K562 (cell line): ENCODE results near the gene HOXB1. TPM values are rescaled to one million over a fixed set of nuclear protein-coding genes. Genes with fewer than 3 reads are reported as not detected.

ENCODE experiments used
- ATAC-seq: fragments of 200-7000 bp; cut with Tn5 transposase; 3 replicates; pipeline ENCODE4 v1.9.1; 2020; ENCODE audit warnings: moderate library complexity
- BruUV-seq: library from RNA; stranded (reverse); fragments of 400-500 nt; replicated peaks from 2 replicates; lab custom pipeline; 2021; lab: Mats Ljungman, UMichigan
- CTCF ChIA-PET: fragments of 300-600 bp; formaldehyde crosslinking; extraction: SDS; loops from one replicate; lab custom pipeline; 2021; ENCODE audit warnings: low intra/inter-chr PET ratio; lab: Yijun Ruan, JAX
- POLR2A ChIA-PET: fragments of 300-600, 350-650 bp; sonication (Branson Sonifier 250); formaldehyde crosslinking; extraction: SDS; loops from one replicate; lab custom pipeline; 2021; ENCODE audit warnings: antibody characterized with exemption, inconsistent platforms; lab: Yijun Ruan, JAX
- DNase-seq, 4 experiments: peaks; one replicate each; pipeline versions ENCODE4 v3.0.0 to v3.0.0-alpha.2; 2011 to 2018; ENCODE audit warnings: low spot score in 3 of 4, mixed read lengths in 3 of 4; ENCODE audit errors: extremely low read depth in 1 of 4
- FAIRE-seq: peaks from 2 replicates; lab custom pipeline; 2011; peaks lifted over from hg19 to GRCh38; lab: Jason Lieb, UNC
- H2AFZ ChIP-seq: 2 replicates; pipeline ENCODE4 v1.6.0; 2011; ENCODE audit warnings: low read depth, low read length, control low read depth, inconsistent platforms
- H3K27ac ChIP-seq: fragments of 200-600 bp; 3 replicates; pipeline ENCODE4 v1.8.0; 2011; ENCODE audit warnings: low read depth, mild to moderate bottlenecking, control low read depth, inconsistent platforms, low read length, moderate library complexity, mixed read lengths; ENCODE audit errors: extremely low read depth
- H3K27me3 ChIP-seq, 2 experiments: fragments of 300-600 bp in 1 of 2; 2 replicates in 1 of 2; 3 replicates in 1 of 2; pipeline versions ENCODE4 v1.6.0 to v1.8.0; 2011; ENCODE audit warnings: inconsistent platforms in 2 of 2, low read length in 2 of 2, mild to moderate bottlenecking in 1 of 2, mixed read lengths in 1 of 2, moderate library complexity in 1 of 2; ENCODE audit not compliant: control insufficient read depth in 2 of 2, insufficient read depth in 2 of 2
- H3K36me3 ChIP-seq: fragments of 300-600 bp; 3 replicates; pipeline ENCODE4 v1.8.0; 2011; ENCODE audit warnings: mild to moderate bottlenecking, low read length, inconsistent platforms; ENCODE audit not compliant: control insufficient read depth, insufficient read depth
- H3K4me1 ChIP-seq, 2 experiments: fragments of 200-600 bp in 1 of 2; replicated peaks in 1 of 2; 2 replicates in 1 of 2; 3 replicates in 1 of 2; pipeline versions ENCODE4 v1.5.1 to v1.8.0; 2011; ENCODE audit warnings: inconsistent platforms in 2 of 2, low read length in 2 of 2, mild to moderate bottlenecking in 1 of 2, mixed read lengths in 1 of 2, moderate library complexity in 1 of 2; ENCODE audit not compliant: control insufficient read depth in 2 of 2, insufficient read depth in 2 of 2
- H3K4me2 ChIP-seq: 2 replicates; pipeline ENCODE4 v1.6.1; 2011; ENCODE audit warnings: low read length, control low read depth, inconsistent platforms, mixed read lengths; ENCODE audit not compliant: insufficient read depth
- H3K4me3 ChIP-seq: fragments of 200-600 bp; sonication (generic), shearing (Covaris generic); 2 replicates; pipeline ENCODE4 v1.5.1; 2016; ENCODE audit warnings: control low read depth, inconsistent platforms
- H3K79me2 ChIP-seq: fragments of 200-600 bp; 3 replicates; pipeline ENCODE4 v1.8.0; 2011; ENCODE audit warnings: low read length, inconsistent platforms; ENCODE audit not compliant: control insufficient read depth, insufficient read depth
- H3K9ac ChIP-seq, 2 experiments: 2 replicates each; pipeline versions ENCODE4 v1.6.0 to v1.6.1; 2011; ENCODE audit warnings: low read depth in 2 of 2, low read length in 2 of 2, control low read depth in 1 of 2, inconsistent platforms in 1 of 2, mild to moderate bottlenecking in 1 of 2, mixed read lengths in 1 of 2; ENCODE audit not compliant: insufficient read depth in 1 of 2
- H3K9me1 ChIP-seq: one replicate; pipeline ENCODE4 v1.6.0; 2011; ENCODE audit warnings: inconsistent platforms, mild to moderate bottlenecking, low read length, moderate library complexity; ENCODE audit not compliant: control insufficient read depth, insufficient read depth
- H3K9me3 ChIP-seq: replicated peaks from 2 replicates; pipeline ENCODE4 v1.5.1; 2011; ENCODE audit warnings: low read depth, low read length, inconsistent platforms; ENCODE audit not compliant: control insufficient read depth, insufficient read depth
- H4K20me1 ChIP-seq: replicated peaks from 2 replicates; pipeline ENCODE4 v1.6.1; 2011; ENCODE audit warnings: low read length, inconsistent platforms, mixed read lengths; ENCODE audit not compliant: control insufficient read depth, insufficient read depth
- IRF9 ChIP-seq: fragments of 450-650 bp; IDR thresholded peaks from 2 replicates; pipeline ENCODE4 v1.6.1; 2016; ENCODE audit warnings: missing biosample characterization, missing genetic modification characterization
- ZNF311 ChIP-seq: fragments of 250-450 bp; sonication (Bioruptor Pico); IDR thresholded peaks from 2 replicates; pipeline ENCODE4 v1.4.0; 2020; ENCODE audit warnings: mild to moderate bottlenecking, moderate library complexity
- WGBS: fragments of 100-300 bp; shearing (Covaris generic); methylation state at CpG from one replicate; pipeline ENCODE4 v1.1.6; 2016; ENCODE audit warnings: low coverage, mixed read lengths; ENCODE audit not compliant: insufficient coverage; ENCODE audit errors: missing lambda C conversion rate; 5-methylcytosine and 5-hydroxymethylcytosine counted together
- in situ Hi-C: fragments of 300-500 bp; cut with MboI; formaldehyde crosslinking; loops from 4 replicates; pipeline ENCODE4 v1.15.0; 2018; ENCODE audit warnings: inconsistent platforms, mixed read lengths
- intact Hi-C: fragments of 100-400 bp; cut with micrococcal nuclease; formaldehyde crosslinking; loops from 2 replicates; pipeline ENCODE4 v1.14.2; 2022
- polyA plus RNA-seq, 8 experiments: library from polyadenylated mRNA; depleted of rRNA in 4 of 8; stranded (reverse) in 5 of 8; unstranded in 3 of 8; fragments of >200 nt; fragmentation: Nextera tagmentation in 2 of 8; fragmentation: Illumina TruSeq in 1 of 8; extraction: Ambion mirVana in 2 of 8; extraction: Trizol in 1 of 8; gene quantifications; 2 replicates each; pipeline versions ENCODE4 v1.2.1 to v1.2.3, GENCODE V29; 2011 to 2014; ENCODE audit warnings: inconsistent platforms in 1 of 8, missing spikeins in 1 of 8
- total RNA-seq, 7 experiments: library from RNA; depleted of rRNA in 6 of 7; stranded (reverse); fragments of >200 nt in 6 of 7; fragmentation: Illumina TruSeq in 2 of 7; extraction: Trizol in 2 of 7; gene quantifications; 2 replicates each; pipeline versions ENCODE4 v1.2.1 to v1.2.3, GENCODE V29; 2011 to 2021; ENCODE audit warnings: low replicate concordance in 1 of 7
- TF ChIP-seq, protein P1 (sequence below): fragments of 250-450 bp; sonication (Bioruptor Pico); IDR thresholded peaks from 2 replicates; pipeline ENCODE4 v1.5.0; 2022; ENCODE audit warnings: mild to moderate bottlenecking

Gene HOXB1
- total and polyA plus RNA-seq, 9 of the 15 experiments (the other 6 are each of a cell fraction or from before 2014, with no cell fraction given), result 0.04 TPM; not detected in 8

DNA sequence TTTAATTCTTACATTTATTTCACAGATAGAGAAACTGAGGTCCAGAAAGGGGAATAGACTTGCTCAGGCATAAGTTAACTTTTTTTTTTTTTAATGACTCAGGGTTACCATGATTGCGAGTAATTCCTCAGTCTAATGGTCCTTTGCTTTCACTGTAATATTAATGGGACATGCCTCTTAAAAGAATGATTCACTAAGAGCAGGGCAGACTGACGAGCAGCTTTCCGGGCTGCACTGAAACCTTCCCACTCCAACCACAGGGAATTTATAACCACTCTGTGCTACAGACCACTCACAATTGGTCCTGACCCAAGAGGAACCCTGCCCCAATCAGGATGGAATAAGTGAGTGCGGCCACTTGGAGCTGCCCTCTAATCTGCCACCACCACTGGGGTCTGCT, 8.4 kb upstream of the HOXB1 start:
- intact Hi-C loops, result no loop called here
- Histone ChIP-seq H3K4me1 (peaks cover 21 to 25% of the 10 kb centered on the region in 2 experiments), H3K4me2 (no peak overlapping the region), H3K9me1 (no peaks in the 10 kb centered on the region), H3K79me2 (peaks cover 44% of the 10 kb centered on the region), H2AFZ (no peak overlapping the region), H3K36me3 (peaks cover 20% of the 10 kb centered on the region; the same call in 1 of the 3 replicates), H3K9ac (no peak overlapping the region), H4K20me1 (no peaks in the 10 kb centered on the region), H3K27me3 (no peaks in the 10 kb centered on the region), H3K9me3 (no peaks in the 10 kb centered on the region), H3K4me3 (no peak overlapping the region), H3K27ac (no peak overlapping the region)
- ATAC-seq, result no peak
- 69% methylated on average over 4 of the region's 4 CpGs for WGBS
- POLR2A ChIA-PET, result interaction anchor here (1.5 kb wide), 1 partner anchor 10 kb away, joined by 4 read pairs; no protein-coding TSS in a partner anchor
- no TSS peak for BruUV-seq
- TF ChIP-seq, protein P1, sequence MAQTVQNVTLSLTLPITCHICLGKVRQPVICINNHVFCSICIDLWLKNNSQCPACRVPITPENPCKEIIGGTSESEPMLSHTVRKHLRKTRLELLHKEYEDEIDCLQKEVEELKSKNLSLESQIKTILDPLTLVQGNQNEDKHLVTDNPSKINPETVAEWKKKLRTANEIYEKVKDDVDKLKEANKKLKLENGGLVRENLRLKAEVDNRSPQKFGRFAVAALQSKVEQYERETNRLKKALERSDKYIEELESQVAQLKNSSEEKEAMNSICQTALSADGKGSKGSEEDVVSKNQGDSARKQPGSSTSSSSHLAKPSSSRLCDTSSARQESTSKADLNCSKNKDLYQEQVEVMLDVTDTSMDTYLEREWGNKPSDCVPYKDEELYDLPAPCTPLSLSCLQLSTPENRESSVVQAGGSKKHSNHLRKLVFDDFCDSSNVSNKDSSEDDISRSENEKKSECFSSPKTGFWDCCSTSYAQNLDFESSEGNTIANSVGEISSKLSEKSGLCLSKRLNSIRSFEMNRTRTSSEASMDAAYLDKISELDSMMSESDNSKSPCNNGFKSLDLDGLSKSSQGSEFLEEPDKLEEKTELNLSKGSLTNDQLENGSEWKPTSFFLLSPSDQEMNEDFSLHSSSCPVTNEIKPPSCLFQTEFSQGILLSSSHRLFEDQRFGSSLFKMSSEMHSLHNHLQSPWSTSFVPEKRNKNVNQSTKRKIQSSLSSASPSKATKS (CRISPR knock-in tag), result no peak
- TF ChIP-seq IRF9 (tag), result no peak
- TF ChIP-seq ZNF311 (CRISPR knock-in tag), result no peak
- no peak for FAIRE-seq
- DNase-seq, result no peak
- CTCF ChIA-PET, result no interaction called here
- in situ Hi-C loops, result no loop called here
